A673 (cell line): Measurements from ENCODE around the gene TIMM17B. TPM values are rescaled to one million over a fixed set of nuclear protein-coding genes. Genes with fewer than 3 reads are reported as not detected.

Source experiments
- BruUV-seq: library from RNA; stranded (reverse); fragments of 400-500 nt; replicated peaks from 2 replicates; lab custom pipeline; 2021; lab: Mats Ljungman, UMichigan
- CTCF ChIA-PET: fragments of 300-600 bp; sonication (Branson Sonifier 250); formaldehyde crosslinking; loops from one replicate; lab custom pipeline; 2022; ENCODE audit warnings: antibody characterized with exemption; lab: Charles Lee
- POLR2A ChIA-PET: fragments of 300-600 bp; sonication (Branson Sonifier 250); formaldehyde crosslinking; loops from one replicate; lab custom pipeline; 2022; ENCODE audit warnings: antibody characterized with exemption; ENCODE audit not compliant: low non-redundant PET; lab: Charles Lee
- DNase-seq: peaks from one replicate; pipeline ENCODE4 v3.0.0-alpha.2; 2015; ENCODE audit warnings: low spot score
- H3K27ac ChIP-seq: fragments of 200-600 bp; sonication (generic); 2 replicates; pipeline ENCODE4 v1.5.1; 2016; ENCODE audit warnings: mixed run types, low read depth, mild to moderate bottlenecking, mixed read lengths, antibody characterized with exemption, low read length; ENCODE audit not compliant: poor library complexity, severe bottlenecking
- H3K27me3 ChIP-seq: fragments of 200-600 bp; sonication (generic); replicated peaks from 2 replicates; pipeline ENCODE4 v1.6.1; 2017; ENCODE audit warnings: mixed run types, low read depth, mild to moderate bottlenecking, mixed read lengths, antibody characterized with exemption, low read length; ENCODE audit not compliant: insufficient read depth, poor library complexity
- H3K36me3 ChIP-seq: fragments of 200-600 bp; sonication (generic); 2 replicates; pipeline ENCODE4 v1.6.1; 2016; ENCODE audit warnings: mixed run types, mild to moderate bottlenecking, mixed read lengths, antibody characterized with exemption, low read length; ENCODE audit not compliant: insufficient read depth, poor library complexity, severe bottlenecking
- H3K4me1 ChIP-seq: fragments of 200-600 bp; sonication (generic); 2 replicates; pipeline ENCODE4 v1.6.1; 2017; ENCODE audit warnings: mixed run types, mild to moderate bottlenecking, mixed read lengths, antibody characterized with exemption, low read length; ENCODE audit not compliant: insufficient read depth, poor library complexity, severe bottlenecking
- H3K4me3 ChIP-seq: fragments of 200-600 bp; sonication (generic); 2 replicates; pipeline ENCODE4 v1.5.1; 2016; ENCODE audit warnings: low read depth, mixed run types, mild to moderate bottlenecking, mixed read lengths, low read length; ENCODE audit not compliant: poor library complexity, severe bottlenecking
- H3K9me3 ChIP-seq: fragments of 200-600 bp; sonication (generic); 2 replicates; pipeline ENCODE4 v1.6.1; 2016; ENCODE audit warnings: mixed run types, low read depth, mild to moderate bottlenecking, mixed read lengths, antibody characterized with exemption, low read length; ENCODE audit not compliant: poor library complexity, severe bottlenecking
- CTCF ChIP-seq: fragments of 300-800, 200-600 bp; sonication (generic); conservative IDR thresholded peaks from 2 replicates; pipeline ENCODE4 v1.5.1; 2017; ENCODE audit warnings: low read depth, mild to moderate bottlenecking, antibody characterized with exemption, low read length, moderate library complexity, mixed read lengths
- EZH2 ChIP-seq: fragments of 200-600 bp; sonication (generic); IDR thresholded peaks from 2 replicates; pipeline ENCODE4 v1.6.1; 2017; ENCODE audit warnings: borderline replicate concordance, low read depth, mild to moderate bottlenecking, mixed read lengths, antibody characterized with exemption, low read length; ENCODE audit not compliant: poor library complexity, severe bottlenecking
- intact Hi-C: fragments of 100-400 bp; cut with micrococcal nuclease; formaldehyde crosslinking; loops from one replicate; pipeline ENCODE4 v1.10.0; 2022; ENCODE audit not compliant: unreplicated experiment
- total RNA-seq: library from RNA; stranded (reverse); gene quantifications from 2 replicates; pipeline ENCODE4 v1.2.3, GENCODE V29; 2021

Gene TIMM17B
- total RNA-seq, 1 experiment from 2014 or later, result 60.8 TPM

GRCh38 chrX:48940404-48940955 is 42.9 kb upstream of the TIMM17B start:
- H3K4me3 ChIP-seq, result no peak overlapping the region
- TF ChIP-seq CTCF (no peak), EZH2 (no peak)
- no TSS peak for BruUV-seq
- CTCF ChIA-PET, result no interaction called here
- intact Hi-C loops, result loop anchor here (10.0 kb wide), 1 partner anchor 136 kb away; the partner anchor contains the start of gene HDAC6
- no peaks in the 10 kb centered on the region for H3K27me3 ChIP-seq
- no peak overlapping the region for H3K27ac ChIP-seq
- H3K36me3 ChIP-seq, result no peaks in the 10 kb centered on the region
- POLR2A ChIA-PET, result no interaction called here
- no peaks in the 10 kb centered on the region for H3K9me3 ChIP-seq
- no peaks in the 10 kb centered on the region for H3K4me1 ChIP-seq
- no peak for DNase-seq

- H3K4me1 ChIP-seq, result no peaks in the 10 kb centered on the region
- POLR2A ChIA-PET, result no interaction called here
- DNase-seq, result no peak
- H3K27me3 ChIP-seq, result no peaks in the 10 kb centered on the region
- TF ChIP-seq EZH2 (no peak), CTCF (no peak)
- peaks cover 3% of the 10 kb centered on the region for H3K36me3 ChIP-seq
- no peaks in the 10 kb centered on the region for H3K9me3 ChIP-seq
- CTCF ChIA-PET, result no interaction called here
- no peak overlapping the region for H3K27ac ChIP-seq
- intact Hi-C loops, result loop anchor here (10.0 kb wide), 1 partner anchor 135 kb away; the partner anchor contains the start of gene HDAC6
- no TSS peak for BruUV-seq
- no peak overlapping the region for H3K4me3 ChIP-seq
Observed at GRCh38 chrX:48939524-48940228, 42.1 kb upstream of the TIMM17B start.

GRCh38 chrX:48938721-48939425 is 41.3 kb upstream of the TIMM17B start:
- TF ChIP-seq CTCF (no peak), EZH2 (no peak)
- no peaks in the 10 kb centered on the region for H3K27me3 ChIP-seq
- no peak overlapping the region for H3K27ac ChIP-seq
- no peaks in the 10 kb centered on the region for H3K4me1 ChIP-seq
- ChIA-PET POLR2A (no interaction called here), CTCF (no interaction called here)
- no peaks in the 10 kb centered on the region for H3K9me3 ChIP-seq
- no TSS peak for BruUV-seq
- no peak overlapping the region for H3K4me3 ChIP-seq
- H3K36me3 ChIP-seq, result peaks cover 9% of the 10 kb centered on the region
- DNase-seq, result no peak
- intact Hi-C loops, result no loop called here
